Suprapubic skin (tissue), 4 donors: ENCODE results near the gene OSBPL9.

ENCODE experiments used
- CTCF ChIP-seq, 2 donors: fragments of 200-600 bp in 1 of 2; fragments of 450-650 bp in 1 of 2; sonication (generic) in 1 of 2; IDR thresholded peaks; one replicate each; pipeline ENCODE4 v1.5.1; 2016 to 2019; ENCODE audit warnings: antibody characterized with exemption in 2 of 2, mild to moderate bottlenecking in 1 of 2, moderate library complexity in 1 of 2
- EP300 ChIP-seq: sonication (generic); formaldehyde crosslinking; IDR thresholded peaks from one replicate; pipeline ENCODE4 v1.6.1; 2017; ENCODE audit warnings: antibody characterized with exemption
- POLR2A ChIP-seq, 2 donors: fragments of 450-650 bp; IDR thresholded peaks; one replicate each; pipeline ENCODE4 v1.6.1; 2017; ENCODE audit warnings: antibody characterized with exemption in 2 of 2, mild to moderate bottlenecking in 2 of 2, moderate library complexity in 2 of 2
- POLR2AphosphoS5 ChIP-seq, 3 donors: sonication (generic); formaldehyde crosslinking; IDR thresholded peaks; one replicate each; pipeline ENCODE4 v1.6.1; 2017; ENCODE audit warnings: antibody characterized with exemption in 3 of 3

- TF ChIP-seq CTCF (IDR thresholded peaks at IDR 0.05): no peak
- no peak for TF ChIP-seq POLR2A (IDR thresholded peaks at IDR 0.05)
- TF ChIP-seq POLR2AphosphoS5 (IDR thresholded peaks at IDR 0.05): no peak
- no peak for TF ChIP-seq EP300
These were observed 42.1 kb upstream of the OSBPL9 start for GRCh38 chr1:51574796-51575195.
